Measurements from ENCODE around the gene ST8SIA5.

ST8SIA5 gene

DNA sequence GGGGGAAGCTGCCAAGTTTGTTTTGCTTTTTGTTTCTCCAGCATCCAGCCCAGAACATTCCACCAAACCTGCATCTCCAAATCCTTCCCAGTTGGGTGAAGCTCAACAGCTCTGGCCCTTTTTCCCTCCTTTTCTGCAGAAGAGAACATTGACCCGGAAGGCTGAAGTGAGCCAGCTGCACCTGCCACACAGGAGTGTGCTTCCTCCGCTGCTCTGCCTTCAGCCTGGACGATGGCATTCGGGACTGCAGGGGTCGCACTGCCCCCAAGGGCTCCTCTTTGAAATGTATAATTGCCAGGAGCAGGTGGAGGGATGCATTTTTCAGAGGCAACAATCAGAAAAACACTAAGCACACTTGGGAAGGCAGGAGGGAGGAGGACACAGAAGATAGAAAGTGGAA is 41.8 kb downstream of the ST8SIA5 start:
- Histone ChIP-seq H3K4me1 (ENCODE audit: low read depth, poor library complexity, severe bottlenecking) (no peaks in the 10 kb centered on the region), H3K36me3 (ENCODE audit: insufficient read depth) (no peaks in the 10 kb centered on the region), H4K20me1 (ENCODE audit: insufficient read depth) (no peaks in the 10 kb centered on the region), H3K27me3 (ENCODE audit: insufficient read depth, low read depth) (no peaks in the 10 kb centered on the region), H3K4me3 (IDR thresholded peaks at IDR 0.05; ENCODE audit: insufficient read depth, low read depth, low read length) (no peak overlapping the region), H3K27ac (no peak overlapping the region), H2AFZ (ENCODE audit: low read depth) (no peak overlapping the region), H3K9ac (no peak overlapping the region), H3K4me2 (no peak overlapping the region), H3K79me2 (ENCODE audit: insufficient read depth, low read depth) (no peaks in the 10 kb centered on the region)
- no peak for TF ChIP-seq CTCF (conservative IDR thresholded peaks at IDR 0.05; ENCODE audit: low read depth, low read length)

DNA sequence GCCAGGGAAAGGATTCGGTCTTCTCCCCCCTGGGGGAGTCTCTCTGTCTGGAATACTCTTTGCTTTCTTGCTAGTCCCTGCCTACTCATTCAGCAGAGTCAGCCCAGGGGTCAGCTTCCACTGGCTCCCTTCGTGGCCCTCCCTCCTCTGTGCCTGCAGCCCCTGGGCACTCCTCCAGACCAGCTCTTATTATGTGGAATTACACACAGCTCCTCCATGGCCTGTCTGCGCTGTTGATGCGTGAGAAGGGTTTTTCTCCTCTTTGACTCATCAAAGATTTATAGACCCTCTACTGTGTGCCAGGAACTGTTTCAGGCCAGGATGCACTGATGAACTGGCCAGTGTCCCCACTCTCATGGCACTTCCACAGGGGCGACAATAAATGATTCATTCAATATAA is 44.4 kb downstream of the ST8SIA5 start:
- Histone ChIP-seq H3K27me3 (ENCODE audit: insufficient read depth, low read depth) (no peaks in the 10 kb centered on the region), H3K27ac (no peak overlapping the region), H3K4me1 (ENCODE audit: low read depth, poor library complexity, severe bottlenecking) (no peaks in the 10 kb centered on the region), H4K20me1 (ENCODE audit: insufficient read depth) (no peaks in the 10 kb centered on the region), H3K4me2 (no peak overlapping the region), H3K4me3 (IDR thresholded peaks at IDR 0.05; ENCODE audit: insufficient read depth, low read depth, low read length) (no peak overlapping the region), H3K79me2 (ENCODE audit: insufficient read depth, low read depth) (no peaks in the 10 kb centered on the region), H2AFZ (ENCODE audit: low read depth) (no peak overlapping the region), H3K9ac (no peak overlapping the region), H3K36me3 (ENCODE audit: insufficient read depth) (no peaks in the 10 kb centered on the region)
- TF ChIP-seq CTCF (conservative IDR thresholded peaks at IDR 0.05; ENCODE audit: low read depth, low read length): no peak

DNA sequence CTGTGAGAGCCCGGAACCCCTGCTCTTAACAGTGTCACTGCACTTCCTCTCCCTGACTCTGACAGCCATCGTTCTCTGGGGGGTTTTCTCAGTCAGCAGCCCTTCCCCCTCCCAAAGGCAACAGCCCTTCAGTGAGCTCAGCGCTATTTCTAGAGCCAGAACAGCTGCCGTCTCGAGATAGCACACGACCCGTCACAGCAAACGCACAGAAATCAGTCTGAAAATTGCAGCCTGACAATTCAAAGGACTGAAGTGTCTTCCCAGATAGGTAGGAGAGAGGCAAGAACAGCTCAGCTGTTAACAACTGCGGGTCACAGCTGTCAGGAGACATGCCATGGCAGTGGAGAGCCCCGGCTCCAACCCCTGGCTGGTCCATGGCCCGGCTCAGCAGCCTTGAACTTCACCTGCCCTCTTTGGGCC is 45.4 kb downstream of the ST8SIA5 start:
- H3K9ac ChIP-seq: no peak overlapping the region
- no peaks in the 10 kb centered on the region for H3K27me3 ChIP-seq (ENCODE audit: insufficient read depth, low read depth)
- H3K27ac ChIP-seq: no peak overlapping the region
- no peak overlapping the region for H2AFZ ChIP-seq (ENCODE audit: low read depth)
- no peak for TF ChIP-seq CTCF (conservative IDR thresholded peaks at IDR 0.05; ENCODE audit: low read depth, low read length)
- H3K4me2 ChIP-seq: no peak overlapping the region
- no peak overlapping the region for H3K4me3 ChIP-seq (IDR thresholded peaks at IDR 0.05; ENCODE audit: insufficient read depth, low read depth, low read length)
- H4K20me1 ChIP-seq (ENCODE audit: insufficient read depth): no peaks in the 10 kb centered on the region
- H3K79me2 ChIP-seq (ENCODE audit: insufficient read depth, low read depth): no peaks in the 10 kb centered on the region
- H3K36me3 ChIP-seq (ENCODE audit: insufficient read depth): no peaks in the 10 kb centered on the region
- H3K4me1 ChIP-seq (ENCODE audit: low read depth, poor library complexity, severe bottlenecking): no peaks in the 10 kb centered on the region

- no peaks in the 10 kb centered on the region for H3K79me2 ChIP-seq (ENCODE audit: insufficient read depth, low read depth)
- TF ChIP-seq CTCF (conservative IDR thresholded peaks at IDR 0.05; ENCODE audit: low read depth, low read length): no peak
- H3K9ac ChIP-seq: no peak overlapping the region
- no peaks in the 10 kb centered on the region for H3K27me3 ChIP-seq (ENCODE audit: insufficient read depth, low read depth)
- H4K20me1 ChIP-seq (ENCODE audit: insufficient read depth): no peaks in the 10 kb centered on the region
- H2AFZ ChIP-seq (ENCODE audit: low read depth): no peak overlapping the region
- H3K27ac ChIP-seq: no peak overlapping the region
- no peak overlapping the region for H3K4me2 ChIP-seq
- no peak overlapping the region for H3K4me3 ChIP-seq (IDR thresholded peaks at IDR 0.05; ENCODE audit: insufficient read depth, low read depth, low read length)
- no peaks in the 10 kb centered on the region for H3K36me3 ChIP-seq (ENCODE audit: insufficient read depth)
- no peaks in the 10 kb centered on the region for H3K4me1 ChIP-seq (ENCODE audit: low read depth, poor library complexity, severe bottlenecking)
Observed at GRCh38 chr18:46706968-46707367, 49.9 kb downstream of the ST8SIA5 start.

- Histone ChIP-seq H3K36me3 (ENCODE audit: insufficient read depth) (no peaks in the 10 kb centered on the region), H2AFZ (ENCODE audit: low read depth) (no peak overlapping the region), H3K4me3 (IDR thresholded peaks at IDR 0.05; ENCODE audit: insufficient read depth, low read depth, low read length) (no peak overlapping the region), H3K4me1 (ENCODE audit: low read depth, poor library complexity, severe bottlenecking) (no peaks in the 10 kb centered on the region), H3K4me2 (no peak overlapping the region), H3K79me2 (ENCODE audit: insufficient read depth, low read depth) (no peaks in the 10 kb centered on the region), H3K9ac (no peak overlapping the region), H4K20me1 (ENCODE audit: insufficient read depth) (no peaks in the 10 kb centered on the region), H3K27ac (no peak overlapping the region), H3K27me3 (ENCODE audit: insufficient read depth, low read depth) (no peaks in the 10 kb centered on the region)
- TF ChIP-seq CTCF (conservative IDR thresholded peaks at IDR 0.05; ENCODE audit: low read depth, low read length): no peak
Observed at GRCh38 chr18:46705521-46705920, 51.3 kb downstream of the ST8SIA5 start.

Measured in KMS-11 (cell line).